ENCODE data around the gene PCCB. TPM values are rescaled to one million over a fixed set of nuclear protein-coding genes. Genes with fewer than 3 reads are reported as not detected.

PCCB gene
- total and polyA plus RNA-seq, 2 of the 8 experiments (the other 6 are each of a cell fraction or from before 2014, with no cell fraction given), result 56.7 to 84.4 TPM

DNA sequence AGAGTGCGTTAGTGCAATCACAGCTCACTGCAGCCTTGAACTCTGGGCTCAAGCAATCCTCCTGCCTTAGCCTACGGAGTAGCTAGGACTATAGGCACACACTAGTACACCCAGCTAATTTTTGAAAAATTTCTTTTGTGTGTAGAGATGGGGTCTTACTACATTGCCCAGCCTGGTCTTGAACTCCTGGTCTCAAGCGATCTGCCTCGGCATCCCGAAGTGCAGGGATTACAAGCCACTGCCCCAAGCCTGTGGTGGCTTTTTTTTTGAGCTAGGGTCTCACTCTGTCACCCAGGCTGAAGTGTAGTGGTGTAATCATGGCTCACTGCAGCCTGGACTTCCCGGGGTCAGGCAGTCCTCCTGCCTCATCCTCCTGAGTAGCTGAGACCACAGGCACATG is 17.1 kb downstream of the PCCB start (continued):
- TF ChIP-seq, protein P1, sequence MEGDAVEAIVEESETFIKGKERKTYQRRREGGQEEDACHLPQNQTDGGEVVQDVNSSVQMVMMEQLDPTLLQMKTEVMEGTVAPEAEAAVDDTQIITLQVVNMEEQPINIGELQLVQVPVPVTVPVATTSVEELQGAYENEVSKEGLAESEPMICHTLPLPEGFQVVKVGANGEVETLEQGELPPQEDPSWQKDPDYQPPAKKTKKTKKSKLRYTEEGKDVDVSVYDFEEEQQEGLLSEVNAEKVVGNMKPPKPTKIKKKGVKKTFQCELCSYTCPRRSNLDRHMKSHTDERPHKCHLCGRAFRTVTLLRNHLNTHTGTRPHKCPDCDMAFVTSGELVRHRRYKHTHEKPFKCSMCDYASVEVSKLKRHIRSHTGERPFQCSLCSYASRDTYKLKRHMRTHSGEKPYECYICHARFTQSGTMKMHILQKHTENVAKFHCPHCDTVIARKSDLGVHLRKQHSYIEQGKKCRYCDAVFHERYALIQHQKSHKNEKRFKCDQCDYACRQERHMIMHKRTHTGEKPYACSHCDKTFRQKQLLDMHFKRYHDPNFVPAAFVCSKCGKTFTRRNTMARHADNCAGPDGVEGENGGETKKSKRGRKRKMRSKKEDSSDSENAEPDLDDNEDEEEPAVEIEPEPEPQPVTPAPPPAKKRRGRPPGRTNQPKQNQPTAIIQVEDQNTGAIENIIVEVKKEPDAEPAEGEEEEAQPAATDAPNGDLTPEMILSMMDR (IDR thresholded peaks at IDR 0.05; ENCODE audit: control extremely low read depth in 1 of 3, insufficient read depth in 1 of 3, low read depth in 1 of 3, low read length in 3 of 3), result no peak
- TF ChIP-seq HDAC2 (IDR thresholded peaks at IDR 0.05; ENCODE audit: borderline replicate concordance in 1 of 2, low read depth in 2 of 2, low read length in 2 of 2) (no peak), CTBP2 (IDR thresholded peaks at IDR 0.05; ENCODE audit: borderline replicate concordance, insufficient read depth, insufficient read length, low read length) (no peak), SIN3A (conservative IDR thresholded peaks at IDR 0.05 in 1 of 2, IDR thresholded peaks at IDR 0.05 in 1 of 2; ENCODE audit: low read depth in 1 of 2, low read length in 2 of 2) (no peak)
- TF ChIP-seq, protein P2, sequence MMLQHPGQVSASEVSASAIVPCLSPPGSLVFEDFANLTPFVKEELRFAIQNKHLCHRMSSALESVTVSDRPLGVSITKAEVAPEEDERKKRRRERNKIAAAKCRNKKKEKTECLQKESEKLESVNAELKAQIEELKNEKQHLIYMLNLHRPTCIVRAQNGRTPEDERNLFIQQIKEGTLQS (IDR thresholded peaks at IDR 0.05; ENCODE audit: insufficient read depth, low read depth, low read length), result no peak
